A549 (cell line): Measurements from ENCODE around the gene PRR13.

Source experiments
- EHF ChIP-seq: fragments of 250-450 bp; sonication (Bioruptor Pico); IDR thresholded peaks from 2 replicates; pipeline ENCODE4 v1.5.0; 2020; ENCODE audit warnings: mild to moderate bottlenecking
- EP300 ChIP-seq, 2 experiments: fragments of >200 bp; sonication (Bioruptor Twin); formaldehyde crosslinking; IDR thresholded peaks; 2 replicates in 1 of 2; 3 replicates in 1 of 2; pipeline ENCODE4 v1.6.1; 2016 to 2017
- POLR2A ChIP-seq: IDR thresholded peaks from 2 replicates; pipeline ENCODE4 v1.6.1; 2012; ENCODE audit warnings: mild to moderate bottlenecking, low read length
- TF ChIP-seq, protein P1 (sequence below): fragments of 200-600 bp; sonication (generic); IDR thresholded peaks from 2 replicates; pipeline ENCODE4 v1.6.1; 2016; ENCODE audit warnings: antibody characterized with exemption, mild to moderate bottlenecking, moderate library complexity
- TF ChIP-seq, protein P2 (sequence below): fragments of >200 bp; sonication (Bioruptor Twin); formaldehyde crosslinking; IDR thresholded peaks from 3 replicates; pipeline ENCODE4 v1.5.1; 2016

DNA sequence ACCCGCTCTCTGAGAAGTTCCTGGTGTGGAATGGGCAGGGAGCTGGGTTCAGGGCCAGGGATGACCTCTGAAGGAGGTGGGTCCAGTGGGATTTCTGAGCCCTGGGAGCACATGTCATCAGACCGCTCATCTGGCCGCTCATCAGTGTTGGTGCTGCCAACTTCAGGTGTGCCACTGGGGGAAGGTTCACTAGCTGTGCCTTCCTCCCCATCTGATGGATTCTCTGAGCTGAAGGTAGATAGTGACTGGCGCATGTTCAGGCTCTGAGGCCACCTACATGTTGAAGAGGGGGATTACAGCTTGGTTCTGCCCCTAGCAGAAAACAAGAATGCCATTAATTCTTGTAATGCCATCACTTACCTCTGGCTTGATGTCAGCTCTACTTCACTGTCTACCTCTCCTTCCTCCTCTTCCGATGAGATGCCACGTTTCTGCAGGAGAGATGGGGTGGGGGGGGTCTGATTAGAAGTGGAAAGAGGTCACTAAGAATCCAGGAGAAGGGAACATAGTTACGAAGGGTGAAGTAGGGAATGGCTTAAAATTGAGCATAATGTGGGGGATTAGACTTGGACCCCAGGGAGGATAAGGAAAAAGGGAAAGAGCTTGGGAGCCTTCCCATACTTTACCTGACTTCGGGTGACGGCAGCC lies 40.5 kb downstream of the PRR13 start:
- TF ChIP-seq, protein P1, sequence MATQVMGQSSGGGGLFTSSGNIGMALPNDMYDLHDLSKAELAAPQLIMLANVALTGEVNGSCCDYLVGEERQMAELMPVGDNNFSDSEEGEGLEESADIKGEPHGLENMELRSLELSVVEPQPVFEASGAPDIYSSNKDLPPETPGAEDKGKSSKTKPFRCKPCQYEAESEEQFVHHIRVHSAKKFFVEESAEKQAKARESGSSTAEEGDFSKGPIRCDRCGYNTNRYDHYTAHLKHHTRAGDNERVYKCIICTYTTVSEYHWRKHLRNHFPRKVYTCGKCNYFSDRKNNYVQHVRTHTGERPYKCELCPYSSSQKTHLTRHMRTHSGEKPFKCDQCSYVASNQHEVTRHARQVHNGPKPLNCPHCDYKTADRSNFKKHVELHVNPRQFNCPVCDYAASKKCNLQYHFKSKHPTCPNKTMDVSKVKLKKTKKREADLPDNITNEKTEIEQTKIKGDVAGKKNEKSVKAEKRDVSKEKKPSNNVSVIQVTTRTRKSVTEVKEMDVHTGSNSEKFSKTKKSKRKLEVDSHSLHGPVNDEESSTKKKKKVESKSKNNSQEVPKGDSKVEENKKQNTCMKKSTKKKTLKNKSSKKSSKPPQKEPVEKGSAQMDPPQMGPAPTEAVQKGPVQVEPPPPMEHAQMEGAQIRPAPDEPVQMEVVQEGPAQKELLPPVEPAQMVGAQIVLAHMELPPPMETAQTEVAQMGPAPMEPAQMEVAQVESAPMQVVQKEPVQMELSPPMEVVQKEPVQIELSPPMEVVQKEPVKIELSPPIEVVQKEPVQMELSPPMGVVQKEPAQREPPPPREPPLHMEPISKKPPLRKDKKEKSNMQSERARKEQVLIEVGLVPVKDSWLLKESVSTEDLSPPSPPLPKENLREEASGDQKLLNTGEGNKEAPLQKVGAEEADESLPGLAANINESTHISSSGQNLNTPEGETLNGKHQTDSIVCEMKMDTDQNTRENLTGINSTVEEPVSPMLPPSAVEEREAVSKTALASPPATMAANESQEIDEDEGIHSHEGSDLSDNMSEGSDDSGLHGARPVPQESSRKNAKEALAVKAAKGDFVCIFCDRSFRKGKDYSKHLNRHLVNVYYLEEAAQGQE, result no peak
- TF ChIP-seq POLR2A (no peak), EHF (no peak), EP300 (IDR thresholded peaks at IDR 0.05) (no peak)
- TF ChIP-seq, protein P2, sequence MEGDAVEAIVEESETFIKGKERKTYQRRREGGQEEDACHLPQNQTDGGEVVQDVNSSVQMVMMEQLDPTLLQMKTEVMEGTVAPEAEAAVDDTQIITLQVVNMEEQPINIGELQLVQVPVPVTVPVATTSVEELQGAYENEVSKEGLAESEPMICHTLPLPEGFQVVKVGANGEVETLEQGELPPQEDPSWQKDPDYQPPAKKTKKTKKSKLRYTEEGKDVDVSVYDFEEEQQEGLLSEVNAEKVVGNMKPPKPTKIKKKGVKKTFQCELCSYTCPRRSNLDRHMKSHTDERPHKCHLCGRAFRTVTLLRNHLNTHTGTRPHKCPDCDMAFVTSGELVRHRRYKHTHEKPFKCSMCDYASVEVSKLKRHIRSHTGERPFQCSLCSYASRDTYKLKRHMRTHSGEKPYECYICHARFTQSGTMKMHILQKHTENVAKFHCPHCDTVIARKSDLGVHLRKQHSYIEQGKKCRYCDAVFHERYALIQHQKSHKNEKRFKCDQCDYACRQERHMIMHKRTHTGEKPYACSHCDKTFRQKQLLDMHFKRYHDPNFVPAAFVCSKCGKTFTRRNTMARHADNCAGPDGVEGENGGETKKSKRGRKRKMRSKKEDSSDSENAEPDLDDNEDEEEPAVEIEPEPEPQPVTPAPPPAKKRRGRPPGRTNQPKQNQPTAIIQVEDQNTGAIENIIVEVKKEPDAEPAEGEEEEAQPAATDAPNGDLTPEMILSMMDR, result 0 out of 3 replicates have a peak, but pooled peaks have one; percentile 4
